ENCODE results near the gene CYP17A1. TPM values are rescaled to one million over a fixed set of nuclear protein-coding genes. Genes with fewer than 3 reads are reported as not detected.

Gene CYP17A1
- polyA plus RNA-seq, 1 donor from 2014 or later = not detected

GRCh38 chr10:102831322-102832071 lies 5.7 kb downstream of the CYP17A1 start:
- H3K4me2 ChIP-seq (ENCODE audit: low read length) = no peak overlapping the region
- no peaks in the 10 kb centered on the region for H3F3A ChIP-seq (ENCODE audit: insufficient read depth, low read length, poor library complexity, severe bottlenecking)
- H4K20me1 ChIP-seq (ENCODE audit: insufficient read depth) = no peaks in the 10 kb centered on the region
- no peak overlapping the region for H2AFZ ChIP-seq (ENCODE audit: low read depth, low read length)
- H3K9me3 ChIP-seq (ENCODE audit: low read length) = no peaks in the 10 kb centered on the region
- no peaks in the 10 kb centered on the region for H3K27me3 ChIP-seq (ENCODE audit: insufficient read depth, low read depth, low read length)
- no peak overlapping the region for H3K4me3 ChIP-seq (ENCODE audit: low read length)
- H3K27ac ChIP-seq (ENCODE audit: low read length) = no peak overlapping the region
- H3K79me2 ChIP-seq (replicated peaks; ENCODE audit: insufficient read depth, low read length) = no peaks in the 10 kb centered on the region
- TF ChIP-seq CTCF (IDR thresholded peaks at IDR 0.05; ENCODE audit: poor library complexity, severe bottlenecking) (no peak), REST (IDR thresholded peaks at IDR 0.05; ENCODE audit: borderline replicate concordance) (no peak), RAD21 (conservative IDR thresholded peaks at IDR 0.05) (no peak), EP300 (conservative IDR thresholded peaks at IDR 0.05; ENCODE audit: poor library complexity, severe bottlenecking) (no peak), MXI1 (conservative IDR thresholded peaks at IDR 0.05; ENCODE audit: poor library complexity, severe bottlenecking) (no peak), TAF1 (IDR thresholded peaks at IDR 0.05; ENCODE audit: low read depth) (no peak)
- no peak overlapping the region for H3K9ac ChIP-seq (ENCODE audit: low read length)
- no peaks in the 10 kb centered on the region for H3K36me3 ChIP-seq (ENCODE audit: insufficient read depth, low read length)
- H3K9me2 ChIP-seq (ENCODE audit: insufficient read depth, low read length) = no peaks in the 10 kb centered on the region

GRCh38 chr10:102827597-102827975 lies 9.6 kb downstream of the CYP17A1 start:
- Histone ChIP-seq H3K27me3 (ENCODE audit: insufficient read depth, low read depth, low read length) (no peaks in the 10 kb centered on the region), H3K27ac (ENCODE audit: low read length) (no peak overlapping the region), H3K4me2 (ENCODE audit: low read length) (no peak overlapping the region), H3K9me2 (ENCODE audit: insufficient read depth, low read length) (no peaks in the 10 kb centered on the region), H3K36me3 (ENCODE audit: insufficient read depth, low read length) (no peaks in the 10 kb centered on the region), H3K79me2 (replicated peaks; ENCODE audit: insufficient read depth, low read length) (no peaks in the 10 kb centered on the region), H3K4me3 (ENCODE audit: low read length) (no peak overlapping the region), H3K9ac (ENCODE audit: low read length) (no peak overlapping the region), H2AFZ (ENCODE audit: low read depth, low read length) (no peak overlapping the region), H3F3A (ENCODE audit: insufficient read depth, low read length, poor library complexity, severe bottlenecking) (no peaks in the 10 kb centered on the region), H4K20me1 (ENCODE audit: insufficient read depth) (no peaks in the 10 kb centered on the region), H3K9me3 (ENCODE audit: low read length) (peaks cover 6% of the 10 kb centered on the region)
- no peak for TF ChIP-seq EP300 (conservative IDR thresholded peaks at IDR 0.05; ENCODE audit: poor library complexity, severe bottlenecking)
- no peak for TF ChIP-seq CTCF (IDR thresholded peaks at IDR 0.05; ENCODE audit: poor library complexity, severe bottlenecking)
- TF ChIP-seq EZH2 (IDR thresholded peaks at IDR 0.05; ENCODE audit: borderline replicate concordance, insufficient read depth, low read length, poor library complexity, severe bottlenecking) = no peak
- TF ChIP-seq TAF1 (IDR thresholded peaks at IDR 0.05; ENCODE audit: low read depth) = no peak
- no peak for TF ChIP-seq POLR2AphosphoS5 (IDR thresholded peaks at IDR 0.05)
- no peak for TF ChIP-seq MXI1 (conservative IDR thresholded peaks at IDR 0.05; ENCODE audit: poor library complexity, severe bottlenecking)
- TF ChIP-seq RAD21 (conservative IDR thresholded peaks at IDR 0.05) = no peak
- no peak for TF ChIP-seq REST (IDR thresholded peaks at IDR 0.05; ENCODE audit: borderline replicate concordance)
- no peak for TF ChIP-seq SMC3 (conservative IDR thresholded peaks at IDR 0.05; ENCODE audit: poor library complexity)

Measured in neural cell (in vitro differentiated cells).